22Rv1 (cell line): ENCODE results near the gene EHD4.

Source experiments
- CTCF ChIP-seq: fragments of 450-650 bp; IDR thresholded peaks from 2 replicates; pipeline ENCODE4 v1.5.1; 2017; ENCODE audit warnings: mild to moderate bottlenecking
- ZFX ChIP-seq: fragments of 450-650 bp; IDR thresholded peaks from 2 replicates; pipeline ENCODE4 v1.6.1; 2017; ENCODE audit warnings: antibody characterized with exemption, borderline replicate concordance

- TF ChIP-seq ZFX, result no peak
- TF ChIP-seq CTCF, result no peak
Measured at GRCh38 chr15:41932101-41932500, 40.3 kb downstream of the EHD4 start.
